Inferior parietal cortex (tissue), 1 donor: ENCODE measurements around the gene CYB561.
A peak's percentile ranks its signal among the peaks of the same experiment; 100 is the strongest.

Source experiments
- DNase-seq: peaks from one replicate; pipeline ENCODE4 v3.0.0-alpha.2; 2016; ENCODE audit errors: extremely low spot score

CYB561 gene

DNA sequence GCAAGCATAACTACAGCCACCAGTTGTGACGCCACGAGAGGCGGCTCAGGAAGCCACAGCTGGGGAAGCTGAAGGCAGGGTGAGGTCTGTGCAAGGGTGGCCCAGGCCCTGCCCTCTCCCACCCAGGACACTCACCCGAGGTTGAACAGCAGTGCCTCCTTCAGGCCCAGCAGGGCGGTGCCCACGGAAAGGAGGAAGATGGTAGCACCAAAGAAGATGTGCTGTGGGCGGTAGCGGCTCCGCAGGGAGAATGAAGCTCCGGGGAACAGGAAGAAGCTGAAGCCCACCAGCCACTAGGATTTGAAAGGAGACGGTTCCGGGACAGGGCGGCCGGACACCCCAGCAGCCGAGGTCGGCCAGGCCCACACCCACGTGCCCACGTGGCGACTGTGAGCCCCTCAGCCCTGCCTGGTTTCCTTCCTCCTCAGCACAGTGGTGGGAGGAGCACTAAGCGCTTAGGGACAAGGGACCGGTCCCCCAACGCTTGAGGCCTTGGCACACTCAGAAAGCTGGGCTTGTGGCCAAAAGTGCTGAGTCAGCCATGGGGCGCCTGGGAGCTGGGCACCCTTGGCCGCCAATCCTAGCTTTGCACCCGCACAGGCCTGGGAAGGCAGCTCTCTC lies 11.0 kb downstream of the CYB561 start:
- peak; percentile 78 for DNase-seq

DNA sequence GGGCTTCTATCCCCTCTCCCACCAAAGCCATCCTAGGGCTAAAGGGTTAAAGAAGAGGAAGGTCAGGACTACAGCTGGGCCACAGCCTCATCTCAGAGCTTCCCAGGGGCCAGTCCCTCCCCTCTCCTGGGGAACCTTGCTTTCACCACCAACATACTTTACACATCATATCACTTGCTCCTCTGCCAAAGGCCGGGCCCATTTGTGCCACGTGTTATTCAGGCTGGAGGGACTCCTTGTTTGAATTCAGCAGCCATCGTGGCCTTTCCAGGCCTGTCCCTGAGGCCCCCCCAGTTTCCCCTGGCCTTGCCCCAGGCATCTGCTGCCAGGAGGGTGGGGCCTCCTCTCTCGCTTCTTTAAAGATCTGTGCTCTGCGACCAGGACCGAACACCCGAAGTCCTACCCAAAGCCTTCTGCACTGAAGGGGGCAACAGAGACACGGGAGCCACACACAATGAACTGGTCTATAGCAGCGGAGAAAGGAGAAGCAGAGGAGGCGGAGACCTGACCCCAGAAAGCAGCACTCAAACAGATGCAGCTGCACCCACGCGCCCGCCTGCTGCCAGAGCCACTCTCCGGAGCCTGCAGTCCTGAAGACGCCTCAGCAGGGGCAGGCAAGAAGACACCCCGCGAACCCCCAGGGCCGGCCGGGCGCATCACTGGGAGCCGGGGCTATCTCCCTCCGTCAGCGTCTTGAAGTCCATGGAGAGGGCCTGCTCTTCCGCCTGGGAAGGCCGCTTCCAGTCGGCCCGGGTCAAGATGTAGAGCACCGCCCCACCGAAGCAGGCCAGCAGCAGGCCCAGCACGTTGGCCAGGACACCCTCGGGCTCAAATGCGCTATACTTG lies 12.1 kb downstream of the CYB561 start:
- DNase-seq: no peak

DNA sequence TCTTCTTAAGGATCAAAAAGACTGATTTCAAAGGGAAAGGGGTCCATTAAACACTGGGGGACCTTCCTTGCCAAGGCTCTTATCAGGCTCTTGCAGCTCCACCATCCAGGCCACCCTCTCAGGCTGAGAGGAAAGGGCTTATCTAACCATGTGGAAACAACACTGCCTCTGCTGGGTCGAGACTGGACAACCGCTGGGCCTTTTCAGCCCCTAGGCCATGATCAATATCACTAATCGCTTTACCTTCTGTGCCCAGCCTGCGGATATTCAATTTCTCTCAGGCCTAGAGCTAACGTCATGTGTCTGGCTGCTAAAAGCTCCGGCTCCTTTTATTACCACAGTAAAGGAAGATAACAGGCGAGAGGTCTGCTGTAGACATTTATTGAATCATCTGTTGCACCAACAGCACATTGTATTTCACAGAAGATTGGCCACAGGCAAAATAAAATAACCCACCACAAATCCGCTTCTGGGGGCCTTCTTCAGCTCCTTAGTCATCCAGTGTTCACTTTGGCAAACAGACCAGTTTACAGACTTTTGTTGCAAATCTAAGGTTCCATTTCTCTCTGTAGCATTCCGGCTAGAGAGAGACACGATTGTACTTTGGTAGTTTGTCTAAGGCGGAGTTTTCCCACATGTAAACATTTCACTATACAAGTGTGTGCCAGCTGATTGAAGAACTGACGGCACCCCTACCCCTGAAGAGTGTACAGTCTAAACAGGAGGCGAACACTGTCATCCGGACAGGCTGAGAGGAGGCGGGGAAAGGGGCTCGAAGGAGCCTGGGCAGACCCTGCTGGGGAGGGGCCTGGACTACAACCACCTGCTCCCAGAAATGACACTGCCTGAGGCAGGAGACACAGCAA lies 13.9 kb downstream of the CYB561 start:
- DNase-seq: no peak

DNA sequence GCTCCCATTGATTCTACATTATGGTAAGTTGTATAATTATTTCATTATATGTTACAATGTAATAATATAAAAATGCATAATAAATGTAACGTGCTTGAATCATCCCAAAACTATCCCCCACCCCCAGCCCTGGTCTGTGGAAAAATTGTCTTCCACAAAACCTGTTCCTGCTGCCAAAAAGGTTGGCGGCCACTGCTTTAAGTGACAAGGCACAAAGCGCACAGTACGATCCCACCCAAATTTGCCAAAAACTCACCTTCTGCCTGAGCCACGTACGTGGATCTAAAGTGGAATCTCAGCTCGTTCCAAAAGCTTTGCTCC lies 14.5 kb downstream of the CYB561 start:
- no peak for DNase-seq

DNA sequence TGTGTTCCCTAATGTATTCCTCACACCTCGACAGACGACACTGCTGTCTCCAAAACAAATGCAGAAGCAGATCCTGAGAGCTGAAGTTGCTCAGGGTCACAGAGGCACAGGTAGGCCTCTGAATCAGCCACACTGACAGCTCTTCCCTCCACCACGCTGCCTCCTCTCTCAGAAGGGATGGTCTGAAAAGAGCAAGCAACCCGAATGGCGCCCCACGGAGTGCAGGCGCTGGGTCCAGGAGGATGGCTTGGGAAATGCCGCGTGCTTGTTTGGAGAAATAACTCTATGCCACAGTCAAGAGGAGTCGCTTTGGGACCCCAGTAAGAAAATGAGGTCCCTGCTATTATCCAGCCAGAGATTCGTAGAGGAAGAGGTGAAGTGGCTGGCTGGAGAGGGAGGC lies 15.9 kb downstream of the CYB561 start:
- no peak for DNase-seq

DNA sequence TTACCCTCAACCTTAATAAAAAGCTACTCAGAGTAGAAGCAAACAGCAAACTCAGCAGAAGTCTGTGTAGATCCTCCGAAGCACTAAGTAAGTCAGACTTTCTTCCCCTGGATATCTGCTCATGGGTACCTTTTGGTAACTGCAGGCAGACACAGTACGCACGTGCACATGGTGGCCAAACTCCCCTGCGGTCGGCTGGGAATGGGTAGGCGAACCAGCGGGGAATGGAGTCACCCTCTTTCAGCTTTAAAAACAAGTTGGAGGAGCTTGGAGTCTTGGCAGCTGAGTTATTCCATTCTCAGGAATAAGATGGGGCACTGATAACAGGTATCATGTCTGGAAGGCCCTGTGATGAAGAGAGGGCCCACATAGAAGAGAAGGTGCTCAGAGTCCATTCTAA lies 16.3 kb downstream of the CYB561 start:
- no peak for DNase-seq

DNA sequence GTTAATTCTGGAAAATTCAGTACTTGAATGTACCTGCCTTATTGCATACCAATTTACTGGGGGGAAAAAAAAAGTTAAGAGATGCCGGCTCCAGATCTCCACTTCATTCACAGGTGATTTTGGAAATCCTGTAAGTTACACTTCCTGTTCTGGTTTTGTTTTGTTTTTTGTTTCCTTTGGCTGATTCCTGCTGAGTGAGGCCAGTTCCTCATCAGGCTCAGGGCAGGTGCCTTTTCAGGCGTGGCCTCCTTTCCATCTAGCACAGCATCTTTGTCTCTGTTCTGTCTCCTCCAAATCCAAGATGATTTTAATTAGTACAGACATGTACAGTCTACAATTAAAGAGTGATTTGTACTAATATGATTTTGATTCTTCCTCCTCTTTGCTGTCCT lies 19.2 kb downstream of the CYB561 start:
- no peak for DNase-seq

DNA sequence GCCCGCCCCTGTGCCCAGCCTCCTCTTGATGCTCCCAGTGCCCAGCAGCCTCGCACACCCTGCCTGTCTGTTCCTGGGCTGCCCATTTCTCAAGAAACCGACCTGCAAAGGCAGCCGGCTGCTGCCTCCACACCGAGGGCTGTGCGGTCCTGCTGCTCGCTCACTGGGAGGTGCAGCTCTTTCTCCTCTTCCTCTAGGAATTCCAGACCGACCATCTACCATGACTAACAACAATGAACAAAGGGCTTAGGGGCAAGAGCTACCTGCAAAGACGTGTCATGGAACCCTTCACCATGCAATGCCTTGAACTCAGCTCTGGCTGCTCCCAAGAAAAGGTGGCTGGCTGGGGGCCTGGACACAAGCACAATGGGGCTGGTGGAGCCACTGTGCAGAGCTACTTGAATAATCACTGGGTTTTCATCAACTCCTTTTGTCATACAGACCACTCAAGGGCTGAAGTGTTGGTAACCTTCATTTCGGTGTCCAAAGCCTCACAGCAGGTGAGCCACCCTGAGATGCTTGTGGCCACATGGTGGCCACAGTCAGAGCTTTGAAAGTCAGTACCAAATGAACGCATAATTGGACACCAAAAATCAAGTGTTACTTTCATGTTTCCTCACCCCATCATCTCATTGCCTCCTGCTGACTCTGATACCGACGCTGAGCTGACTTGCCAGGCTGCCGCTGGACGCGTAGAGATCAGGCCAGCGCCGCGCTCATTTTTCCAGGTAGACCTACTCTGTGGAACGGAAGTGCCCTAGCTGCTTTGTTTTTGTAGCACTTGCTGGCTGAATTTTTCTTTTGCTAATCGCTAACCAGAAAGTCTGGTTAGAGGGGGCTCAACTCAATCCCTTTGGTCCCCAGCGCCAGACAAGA lies 19.8 kb downstream of the CYB561 start:
- DNase-seq: no peak

DNA sequence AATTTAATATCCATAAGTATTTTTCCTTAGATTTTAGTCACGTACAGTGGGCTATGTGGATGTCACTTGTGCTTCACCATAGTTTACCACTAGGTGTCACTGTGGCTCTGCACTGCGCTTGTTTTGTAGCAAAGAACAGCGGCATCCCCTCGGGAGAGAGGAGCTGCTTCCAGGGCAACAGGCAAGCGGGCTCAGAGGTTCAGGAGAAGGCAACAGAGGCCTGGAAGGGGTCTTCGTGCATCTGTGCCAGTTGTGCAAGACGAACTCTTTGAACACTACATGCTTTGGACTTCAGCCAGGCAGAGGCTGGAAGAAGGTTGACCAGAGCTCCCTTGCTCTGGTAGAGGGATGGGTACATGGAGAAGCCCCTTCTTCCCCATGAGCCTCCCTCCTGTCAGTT lies 20.6 kb downstream of the CYB561 start:
- peak; percentile 95 for DNase-seq

DNA sequence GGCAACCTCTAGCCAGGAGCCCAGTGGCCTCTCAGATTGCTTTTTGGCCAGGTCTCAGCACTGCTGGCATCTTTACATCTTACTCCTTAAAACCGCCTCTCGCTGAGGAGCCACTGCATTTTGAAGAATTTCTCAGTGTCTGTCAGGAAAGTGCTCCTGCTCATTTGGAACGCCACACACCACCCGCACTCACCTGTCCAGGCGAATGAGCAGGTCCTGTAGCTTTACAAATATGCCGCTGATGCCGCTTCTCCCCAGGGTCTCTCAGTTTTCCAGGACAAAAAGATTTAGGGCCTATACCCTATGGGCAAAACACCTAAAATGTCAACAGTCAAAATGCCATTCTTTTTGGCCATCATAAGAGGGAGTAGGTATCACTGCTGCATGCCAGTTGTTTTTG lies 22.1 kb downstream of the CYB561 start:
- no peak for DNase-seq

DNA sequence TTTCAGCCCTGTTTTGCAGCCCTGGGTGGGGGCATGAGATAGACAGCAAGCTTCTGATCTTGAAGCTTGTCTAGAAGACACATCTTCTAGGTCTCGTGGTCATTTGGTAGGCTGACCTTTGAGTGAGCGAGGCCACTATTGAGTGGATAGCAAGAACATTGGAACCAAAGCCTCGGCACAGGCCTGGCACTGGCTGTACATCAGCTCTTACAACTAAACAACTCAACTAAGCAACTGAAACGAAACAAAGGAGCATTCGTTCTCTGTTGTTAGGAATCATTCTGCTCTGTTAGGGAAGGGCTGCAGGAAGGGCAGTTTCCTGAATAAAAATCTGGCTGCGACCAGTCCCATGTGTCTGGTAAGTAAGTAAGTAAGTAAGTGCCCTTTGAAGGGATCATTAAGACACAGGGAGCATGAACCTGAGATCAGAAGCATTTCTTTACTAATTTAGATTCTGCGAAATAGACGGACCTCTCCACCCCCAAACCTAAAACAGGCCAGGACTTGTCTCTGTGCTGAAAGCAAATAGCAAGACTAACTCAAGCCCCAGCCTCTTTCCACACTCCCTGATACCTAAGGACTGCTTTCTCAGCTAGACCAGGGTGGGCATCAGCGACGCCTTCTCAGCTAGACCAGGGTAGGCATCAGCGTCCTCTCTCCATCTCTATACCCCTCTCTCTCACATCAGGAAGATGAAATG lies 22.7 kb downstream of the CYB561 start:
- DNase-seq: no peak

DNA sequence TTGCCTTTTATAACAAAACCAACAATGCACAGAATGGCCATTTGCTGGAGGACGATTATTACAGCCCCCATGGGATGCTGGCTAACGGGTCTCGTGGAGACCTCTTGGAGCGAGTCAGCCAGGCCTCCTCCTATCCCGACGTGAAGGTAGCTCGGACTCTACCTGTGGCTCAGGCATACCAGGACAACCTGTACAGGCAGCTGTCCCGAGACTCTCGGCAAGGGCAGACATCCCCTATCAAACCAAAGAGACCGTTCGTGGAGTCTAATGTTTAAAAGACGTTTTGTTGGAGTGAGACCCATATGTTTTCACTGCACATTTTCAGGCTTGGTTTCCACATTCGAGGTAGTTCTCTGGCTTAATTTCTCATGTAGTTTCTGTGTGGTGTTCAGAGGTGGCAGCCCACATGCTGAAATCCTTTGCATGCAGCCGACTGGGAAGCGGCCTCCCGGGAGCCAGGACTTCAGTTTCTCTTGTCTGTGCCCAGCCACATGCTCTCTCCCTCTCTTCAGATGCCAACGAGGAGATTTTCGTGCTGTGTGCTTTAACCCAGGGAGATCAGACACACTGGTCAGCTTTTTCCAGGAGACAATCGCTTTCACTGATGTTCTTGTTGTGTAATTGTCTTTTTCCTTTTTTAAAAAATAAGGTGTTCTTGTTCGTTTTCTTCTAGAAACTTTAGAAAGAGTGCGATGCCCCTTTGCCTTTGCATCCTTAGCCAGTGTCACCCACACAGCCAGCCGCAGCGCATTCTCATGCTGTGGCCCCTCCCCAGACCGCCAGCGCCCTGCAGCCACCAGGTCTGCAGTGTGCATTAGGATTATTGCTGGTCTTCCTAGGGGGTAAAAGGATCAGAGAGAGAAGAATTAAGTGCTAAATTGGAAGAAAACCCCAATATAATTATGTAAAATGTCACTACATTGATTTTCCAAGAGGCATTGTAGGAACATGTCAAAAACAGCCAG lies 24.1 kb downstream of the CYB561 start:
- DNase-seq: no peak

DNA sequence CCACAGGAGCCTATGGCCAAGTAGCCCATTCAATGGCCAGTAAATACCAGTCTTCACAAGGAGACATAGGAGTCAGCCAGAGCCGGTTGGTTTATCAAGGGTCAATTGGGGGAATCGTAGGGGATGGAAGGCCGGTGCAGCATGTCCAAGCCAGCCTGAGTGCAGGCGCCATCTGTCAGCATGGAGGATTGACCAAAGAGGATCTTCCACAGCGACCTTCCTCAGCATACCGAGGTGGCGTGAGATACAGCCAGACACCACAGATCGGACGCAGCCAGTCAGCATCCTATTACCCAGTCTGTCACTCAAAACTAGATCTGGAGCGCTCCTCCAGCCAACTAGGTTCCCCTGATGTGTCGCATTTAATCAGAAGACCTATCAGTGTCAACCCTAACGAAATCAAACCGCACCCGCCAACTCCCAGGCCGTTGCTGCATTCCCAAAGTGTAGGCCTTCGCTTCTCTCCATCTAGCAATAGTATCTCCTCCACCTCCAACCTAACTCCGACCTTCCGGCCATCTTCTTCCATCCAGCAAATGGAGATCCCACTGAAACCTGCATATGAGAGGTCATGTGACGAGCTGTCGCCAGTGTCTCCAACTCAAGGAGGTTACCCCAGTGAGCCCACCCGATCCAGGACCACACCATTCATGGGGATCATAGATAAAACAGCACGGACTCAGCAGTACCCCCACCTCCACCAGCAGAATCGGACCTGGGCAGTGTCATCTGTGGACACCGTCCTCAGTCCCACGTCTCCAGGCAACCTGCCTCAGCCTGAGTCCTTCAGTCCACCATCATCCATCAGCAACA lies 25.0 kb downstream of the CYB561 start:
- DNase-seq: no peak

DNA sequence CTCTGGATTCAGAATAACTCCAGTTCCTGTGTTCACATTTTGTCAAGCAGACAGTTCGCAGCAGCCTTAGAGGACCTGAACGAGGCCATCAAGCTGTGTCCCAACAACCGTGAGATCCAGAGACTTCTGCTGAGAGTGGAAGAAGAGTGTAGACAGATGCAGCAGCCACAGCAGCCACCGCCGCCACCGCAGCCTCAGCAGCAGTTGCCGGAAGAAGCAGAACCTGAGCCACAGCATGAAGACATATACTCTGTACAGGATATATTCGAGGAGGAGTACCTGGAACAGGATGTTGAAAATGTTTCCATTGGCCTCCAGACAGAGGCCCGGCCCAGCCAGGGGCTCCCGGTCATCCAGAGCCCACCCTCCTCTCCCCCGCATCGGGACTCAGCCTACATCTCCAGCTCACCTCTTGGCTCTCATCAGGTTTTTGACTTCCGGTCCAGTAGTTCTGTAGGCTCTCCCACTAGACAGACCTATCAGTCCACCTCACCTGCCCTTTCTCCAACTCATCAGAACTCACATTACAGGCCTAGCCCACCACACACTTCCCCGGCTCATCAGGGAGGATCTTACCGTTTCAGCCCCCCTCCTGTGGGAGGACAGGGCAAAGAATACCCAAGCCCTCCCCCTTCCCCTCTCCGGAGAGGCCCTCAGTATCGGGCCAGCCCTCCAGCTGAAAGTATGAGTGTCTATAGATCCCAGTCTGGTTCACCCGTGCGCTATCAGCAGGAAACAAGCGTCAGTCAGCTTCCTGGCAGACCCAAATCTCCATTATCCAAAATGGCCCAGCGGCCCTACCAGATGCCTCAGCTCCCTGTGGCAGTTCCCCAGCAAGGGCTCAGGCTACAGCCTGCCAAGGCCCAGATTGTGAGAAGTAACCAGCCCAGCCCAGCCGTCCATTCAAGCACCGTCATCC lies 25.9 kb downstream of the CYB561 start:
- DNase-seq: no peak

DNA sequence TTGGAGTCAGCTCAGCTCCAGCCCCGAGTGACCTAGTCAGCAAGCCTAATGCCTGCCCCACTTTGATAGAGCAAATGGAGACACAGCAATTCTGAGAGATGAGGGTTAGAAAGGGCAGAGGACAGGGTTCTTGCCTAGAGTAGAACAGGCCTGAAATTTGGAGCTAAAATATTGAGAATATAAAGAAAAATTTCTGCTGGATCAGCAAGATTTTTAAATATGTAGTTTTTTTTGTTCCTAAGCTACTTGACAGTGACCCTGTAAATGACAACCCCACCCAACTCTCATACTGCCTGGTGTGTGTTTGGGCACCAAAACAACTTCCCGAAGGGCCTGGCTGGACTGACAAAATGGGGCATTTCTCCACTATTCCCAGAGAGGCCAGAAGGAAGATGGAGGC lies 26.7 kb downstream of the CYB561 start:
- no peak for DNase-seq

DNA sequence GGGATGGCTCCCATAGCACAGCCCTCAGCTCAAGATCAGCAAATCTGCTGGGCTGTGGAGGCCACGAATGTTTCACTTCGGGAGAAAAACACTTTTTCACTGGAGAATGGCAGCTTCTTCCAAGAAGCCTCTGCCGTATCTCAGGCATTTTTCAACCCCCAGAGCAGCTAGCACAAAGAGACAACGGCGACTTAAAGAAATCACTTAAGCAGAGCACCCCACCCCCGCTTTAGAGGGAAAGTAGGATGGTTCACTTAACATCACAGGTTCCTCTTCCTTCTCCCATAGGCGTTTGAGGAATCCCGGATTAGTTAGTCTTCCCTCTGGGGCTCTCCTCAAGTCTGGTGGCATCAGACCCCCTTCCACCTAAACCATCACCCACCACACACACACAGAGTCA lies 27.6 kb downstream of the CYB561 start:
- no peak for DNase-seq

DNA sequence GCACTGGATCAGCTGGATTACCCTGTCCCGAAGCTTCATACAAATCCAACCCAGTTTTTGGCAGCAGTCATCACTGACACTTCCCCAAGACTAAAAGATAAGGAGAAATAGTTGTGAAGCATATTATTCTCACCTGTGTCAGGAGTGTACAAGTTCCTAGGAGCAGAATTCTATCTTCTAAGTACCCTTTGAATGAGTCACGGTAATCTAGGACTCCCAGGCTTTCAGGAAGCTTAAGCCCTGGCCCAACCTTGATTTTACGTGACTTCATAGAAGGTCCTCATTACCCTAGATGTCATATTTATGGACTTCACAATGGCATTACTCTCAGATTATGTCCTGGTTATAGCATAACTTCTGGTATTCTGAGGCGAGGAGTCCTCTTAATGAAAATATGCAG lies 31.9 kb downstream of the CYB561 start:
- DNase-seq: no peak

DNA sequence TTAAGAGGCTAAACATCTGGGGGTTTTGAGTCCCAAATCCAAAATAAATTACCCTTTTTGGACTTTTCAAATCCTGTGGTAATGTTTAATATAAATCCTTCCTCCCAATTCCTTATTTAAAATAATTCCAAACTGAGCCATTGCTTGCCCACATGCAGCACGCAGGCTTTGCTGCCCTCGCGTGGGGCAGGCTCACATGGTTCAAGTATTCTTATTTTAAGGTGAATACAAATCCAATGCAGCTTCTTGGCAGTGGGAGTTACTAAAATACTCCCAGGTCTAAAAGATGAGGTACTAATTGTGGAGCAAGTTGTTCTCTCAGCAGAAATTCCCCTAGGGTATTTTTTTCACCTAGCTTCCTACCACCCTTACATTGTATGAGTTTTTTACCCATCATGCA lies 33.0 kb downstream of the CYB561 start:
- DNase-seq: no peak
